Nephron progenitor cell (in vitro differentiated cells): ENCODE results near the gene FAM53B.

ENCODE experiments used
- DNase-seq: peaks from one replicate; pipeline ENCODE4 v3.0.0; 2021
- H3K27ac Mint-ChIP-seq: 2 replicates; pipeline ENCODE4 v1.8.0; 2021; ENCODE audit warnings: mild to moderate bottlenecking, moderate library complexity, mixed read lengths
- H3K27me3 Mint-ChIP-seq: 2 replicates; pipeline ENCODE4 v1.8.0; 2021; ENCODE audit warnings: mild to moderate bottlenecking, low read depth, mixed read lengths; ENCODE audit not compliant: poor library complexity
- H3K36me3 Mint-ChIP-seq: 2 replicates; pipeline ENCODE4 v1.8.0; 2021; ENCODE audit warnings: low read depth, mixed read lengths
- H3K4me1 Mint-ChIP-seq: 2 replicates; pipeline ENCODE4 v1.8.0; 2021; ENCODE audit warnings: mixed read lengths
- H3K4me3 Mint-ChIP-seq: 2 replicates; pipeline ENCODE4 v1.8.0; 2021; ENCODE audit warnings: mild to moderate bottlenecking, moderate library complexity, mixed read lengths
- H3K9me3 Mint-ChIP-seq: 2 replicates; pipeline ENCODE4 v1.8.0; 2021; ENCODE audit warnings: mild to moderate bottlenecking, moderate library complexity, mixed read lengths
- CTCF ChIP-seq: fragments of 200-600 bp; sonication (generic); IDR thresholded peaks from 2 replicates; pipeline ENCODE4 v1.5.0; 2021; ENCODE audit warnings: antibody characterized with exemption

FAM53B gene

GRCh38 chr10:124609698-124610097 is 134.5 kb downstream of the FAM53B start:
- no peak for TF ChIP-seq CTCF

GRCh38 chr10:124608093-124608721 is 136.0 kb downstream of the FAM53B start:
- TF ChIP-seq CTCF: no peak
- H3K27me3 Mint-ChIP-seq: no peaks in the 10 kb centered on the region
- H3K4me1 Mint-ChIP-seq: peaks cover 37% of the 10 kb centered on the region
- H3K9me3 Mint-ChIP-seq: no peaks in the 10 kb centered on the region
- no peak overlapping the region for H3K4me3 Mint-ChIP-seq
- no peak for DNase-seq
- H3K27ac Mint-ChIP-seq: no peak overlapping the region
- no peaks in the 10 kb centered on the region for H3K36me3 Mint-ChIP-seq

More at GRCh38 chr10:124609698-124610097, 134.5 kb downstream of the FAM53B start:
- H3K27ac Mint-ChIP-seq: no peak overlapping the region
- no peaks in the 10 kb centered on the region for H3K27me3 Mint-ChIP-seq
- no peak overlapping the region for H3K4me3 Mint-ChIP-seq
- H3K4me1 Mint-ChIP-seq: peaks cover 40% of the 10 kb centered on the region
- H3K9me3 Mint-ChIP-seq: no peaks in the 10 kb centered on the region
- H3K36me3 Mint-ChIP-seq: no peaks in the 10 kb centered on the region
- DNase-seq: no peak

- H3K9me3 Mint-ChIP-seq: no peaks in the 10 kb centered on the region
- H3K4me1 Mint-ChIP-seq: peaks cover 35% of the 10 kb centered on the region
- no peak for TF ChIP-seq CTCF
- no peak overlapping the region for H3K4me3 Mint-ChIP-seq
- H3K36me3 Mint-ChIP-seq: no peaks in the 10 kb centered on the region
- no peaks in the 10 kb centered on the region for H3K27me3 Mint-ChIP-seq
- peak overlapping the region; percentile 47 for H3K27ac Mint-ChIP-seq
- DNase-seq: no peak
Observed at GRCh38 chr10:124607693-124608092, 136.5 kb downstream of the FAM53B start.

- no peak for DNase-seq
- no peak for TF ChIP-seq CTCF
- no peaks in the 10 kb centered on the region for H3K9me3 Mint-ChIP-seq
- H3K27ac Mint-ChIP-seq: peak overlapping the region; percentile 47
- H3K4me3 Mint-ChIP-seq: no peak overlapping the region
- no peaks in the 10 kb centered on the region for H3K27me3 Mint-ChIP-seq
- peaks cover 26% of the 10 kb centered on the region for H3K4me1 Mint-ChIP-seq
- H3K36me3 Mint-ChIP-seq: no peaks in the 10 kb centered on the region
Observed at GRCh38 chr10:124606822-124607221, 137.4 kb downstream of the FAM53B start.

GRCh38 chr10:124605856-124606812 is 138.0 kb downstream of the FAM53B start:
- H3K4me1 Mint-ChIP-seq: peaks cover 24% of the 10 kb centered on the region
- H3K27ac Mint-ChIP-seq: no peak overlapping the region
- no peaks in the 10 kb centered on the region for H3K27me3 Mint-ChIP-seq
- TF ChIP-seq CTCF: no peak
- DNase-seq: no peak
- H3K4me3 Mint-ChIP-seq: no peak overlapping the region
- H3K9me3 Mint-ChIP-seq: no peaks in the 10 kb centered on the region
- no peaks in the 10 kb centered on the region for H3K36me3 Mint-ChIP-seq
